Large intestine (tissue), 3 donors: ENCODE measurements around the gene TMEM223. TPM values are rescaled to one million over a fixed set of nuclear protein-coding genes. Genes with fewer than 3 reads are reported as not detected.
A peak's percentile ranks its signal among the peaks of the same experiment; 100 is the strongest.
"Not testable (repeated sequence)": the region's sequence is repeated elsewhere in the genome, so short reads cannot be mapped to it uniquely, and the experiment has no call there.

Experiments
- DNase-seq, 2 donors: peaks; one replicate each; pipeline versions ENCODE4 v3.0.0 to v3.0.0-alpha.2; 2013
- H3K27ac ChIP-seq: one replicate; pipeline ENCODE4 v1.5.1; 2013; ENCODE audit warnings: low read length
- H3K27me3 ChIP-seq: 2 replicates; pipeline ENCODE4 v1.6.1; 2013; ENCODE audit warnings: low read length; ENCODE audit not compliant: control insufficient read depth, insufficient read depth
- H3K36me3 ChIP-seq: 2 replicates; pipeline ENCODE4 v1.6.1; 2013; ENCODE audit warnings: low read length; ENCODE audit not compliant: control insufficient read depth, insufficient read depth
- H3K4me1 ChIP-seq: one replicate; pipeline ENCODE4 v1.6.1; 2013; ENCODE audit warnings: low read length; ENCODE audit not compliant: control insufficient read depth, insufficient read depth
- H3K4me3 ChIP-seq: one replicate; pipeline ENCODE4 v1.5.1; 2013; ENCODE audit warnings: low read length
- H3K9me3 ChIP-seq: one replicate; pipeline ENCODE4 v1.6.1; 2013; ENCODE audit warnings: mild to moderate bottlenecking, low read depth, low read length, moderate library complexity; ENCODE audit not compliant: control insufficient read depth
- WGBS: methylation state at CpG from one replicate; pipeline ENCODE4 v1.1.5; 2013; ENCODE audit warnings: low lambda C conversion rate; ENCODE audit not compliant: insufficient coverage; 5-methylcytosine and 5-hydroxymethylcytosine counted together
- polyA plus RNA-seq: library from polyadenylated mRNA; unstranded; fragments of 120-200 nt; gene quantifications from one replicate; pipeline ENCODE4 v1.2.1, GENCODE V29; 2013

TMEM223 gene
- polyA plus RNA-seq, 1 donor = 18.4 TPM

GRCh38 chr11:62753736-62754603 lies 37.8 kb downstream of the TMEM223 start, which contains the start of gene ZBTB3:
ZBTB3 (minus strand) TSS chr11:62754160; CDS start chr11:62753664, 496 bp downstream.
- no peaks in the 10 kb centered on the region for H3K9me3 ChIP-seq
- peak; percentile 99 for DNase-seq
- peak within 1 kb of the TSS; percentile 82 for H3K4me3 ChIP-seq
- peak within 1 kb of the TSS; percentile 90 for H3K27ac ChIP-seq
- H3K4me1 ChIP-seq = peaks cover 14% of the 10 kb centered on the region
- WGBS = 5% methylated on average over 4 of the region's 47 CpGs
- peaks cover 19% of the 10 kb centered on the region for H3K36me3 ChIP-seq
- no peaks in the 10 kb centered on the region for H3K27me3 ChIP-seq

- DNase-seq = no peak
- Histone ChIP-seq H3K4me1 (peaks cover 14% of the 10 kb centered on the region), H3K36me3 (peaks cover 22% of the 10 kb centered on the region), H3K9me3 (no peaks in the 10 kb centered on the region), H3K4me3 (peak overlapping the region; percentile 82), H3K27me3 (no peaks in the 10 kb centered on the region), H3K27ac (peak overlapping the region; percentile 90)
- WGBS = no CpG with 5 or more reads among the region's 15 CpGs
Measured at GRCh38 chr11:62752994-62753735, 38.6 kb downstream of the TMEM223 start.

- H3K27ac ChIP-seq = no peak overlapping the region
- no peak overlapping the region for H3K4me3 ChIP-seq
- no peaks in the 10 kb centered on the region for H3K27me3 ChIP-seq
- no peak for DNase-seq
- H3K36me3 ChIP-seq = peaks cover 22% of the 10 kb centered on the region
- H3K9me3 ChIP-seq = no peaks in the 10 kb centered on the region
- peaks cover 14% of the 10 kb centered on the region for H3K4me1 ChIP-seq
- WGBS = no CpG with 5 or more reads among the region's 14 CpGs
Measured at GRCh38 chr11:62752177-62752785, 39.5 kb downstream of the TMEM223 start.

- no CpG with 5 or more reads among the region's 5 CpGs for WGBS
- not testable (repeated sequence) for H3K27me3 ChIP-seq, DNase-seq, H3K4me3 ChIP-seq, H3K27ac ChIP-seq, H3K9me3 ChIP-seq
- peaks cover 22% of the 10 kb centered on the region for H3K36me3 ChIP-seq
- peaks cover 14% of the 10 kb centered on the region for H3K4me1 ChIP-seq
Measured at GRCh38 chr11:62749931-62750330, 41.9 kb downstream of the TMEM223 start.

GRCh38 chr11:62747475-62748160 lies 44.2 kb downstream of the TMEM223 start:
- no peaks in the 10 kb centered on the region for H3K9me3 ChIP-seq
- no peaks in the 10 kb centered on the region for H3K27me3 ChIP-seq
- H3K4me3 ChIP-seq = no peak overlapping the region
- 86% methylated on average over 1 of the region's 9 CpGs for WGBS
- H3K4me1 ChIP-seq = peaks cover under 1% of the 10 kb centered on the region
- no peak for DNase-seq
- no peak overlapping the region for H3K27ac ChIP-seq
- H3K36me3 ChIP-seq = peaks cover 18% of the 10 kb centered on the region

Other genes with a start within 250 kb of the TMEM223 start
- gene AHNAK, start 245.2 kb downstream of the TMEM223 start, polyA plus RNA-seq = 134 TPM
- gene EEF1G, start 218.1 kb downstream of the TMEM223 start, polyA plus RNA-seq = 2,426 TPM
- gene TUT1, start 200.5 kb downstream of the TMEM223 start, polyA plus RNA-seq = 18.7 TPM
- gene MTA2, start 190.1 kb downstream of the TMEM223 start, polyA plus RNA-seq = 51.6 TPM
- 25.3 TPM for gene EML3, start 179.2 kb downstream of the TMEM223 start, polyA plus RNA-seq
- 4.5 TPM for gene ROM1, start 178.7 kb downstream of the TMEM223 start, polyA plus RNA-seq
- 40.0 TPM for gene B3GAT3, start 170.0 kb downstream of the TMEM223 start, polyA plus RNA-seq
- 272 TPM for gene GANAB, start 145.4 kb downstream of the TMEM223 start, polyA plus RNA-seq
- 15.2 TPM for gene INTS5, start 138.7 kb downstream of the TMEM223 start, polyA plus RNA-seq
- 60.4 TPM for gene C11orf98, start 126.8 kb downstream of the TMEM223 start, polyA plus RNA-seq
- 8.7 TPM for gene CSKMT, start 126.7 kb downstream of the TMEM223 start, polyA plus RNA-seq
- 10.4 TPM for gene UQCC3, start 120.3 kb downstream of the TMEM223 start, polyA plus RNA-seq
- 5.7 TPM for gene LBHD1, start 119.7 kb downstream of the TMEM223 start, polyA plus RNA-seq
- gene UBXN1, start 112.9 kb downstream of the TMEM223 start, polyA plus RNA-seq = 146 TPM
- gene LRRN4CL, start 102.5 kb downstream of the TMEM223 start, polyA plus RNA-seq = 2.9 TPM
- gene BSCL2, start 84.6 kb downstream of the TMEM223 start, polyA plus RNA-seq = 38.6 TPM
- 10.9 TPM for gene GNG3, start 84.3 kb downstream of the TMEM223 start, polyA plus RNA-seq
- 65.1 TPM for gene HNRNPUL2, start 64.5 kb downstream of the TMEM223 start, polyA plus RNA-seq
- gene TTC9C, start 63.5 kb downstream of the TMEM223 start, polyA plus RNA-seq = 37.9 TPM
- gene ZBTB3, start 37.8 kb downstream of the TMEM223 start, polyA plus RNA-seq = 7.2 TPM
- 87.5 TPM for gene POLR2G, start 30.4 kb downstream of the TMEM223 start, polyA plus RNA-seq
- 28.5 TPM for gene TAF6L, start 20.6 kb downstream of the TMEM223 start, polyA plus RNA-seq
- gene TMEM179B, start 4.6 kb downstream of the TMEM223 start, polyA plus RNA-seq = 69.5 TPM
- gene NXF1, start 13.4 kb upstream of the TMEM223 start, polyA plus RNA-seq = 89.3 TPM
- 42.4 TPM for gene STX5, start 40.0 kb upstream of the TMEM223 start, polyA plus RNA-seq
- 0.76 TPM for gene TEX54, start 40.8 kb upstream of the TMEM223 start, polyA plus RNA-seq
- 38.4 TPM for gene WDR74, start 47.6 kb upstream of the TMEM223 start, polyA plus RNA-seq
- 182 TPM for gene SLC3A2, start 88.9 kb upstream of the TMEM223 start, polyA plus RNA-seq
- 1.3 TPM for gene CHRM1, start 129.4 kb upstream of the TMEM223 start, polyA plus RNA-seq
- not detected for gene SLC22A6, start 193.0 kb upstream of the TMEM223 start, polyA plus RNA-seq
- gene SLC22A8, start 223.8 kb upstream of the TMEM223 start, polyA plus RNA-seq = 0.07 TPM